SK-N-SH treated with all-trans-retinoic acid at 6 μM for 48 hours (cell line): ENCODE results near the gene TPK1.

Experiments
- ATAC-seq: fragments of 200-7000 bp; cut with Tn5 transposase; 3 replicates; pipeline ENCODE4 v1.9.1; 2020; ENCODE audit warnings: mild to moderate bottlenecking, moderate library complexity
- ARNTL ChIP-seq: fragments of 450-650 bp; formaldehyde crosslinking; IDR thresholded peaks from 2 replicates; pipeline ENCODE4 v1.5.0; 2020; ENCODE audit warnings: low read depth, mild to moderate bottlenecking, moderate library complexity, borderline replicate concordance
- BACH2 ChIP-seq: fragments of 250-450 bp; sonication (Bioruptor Pico); IDR thresholded peaks from 2 replicates; pipeline ENCODE4 v1.9.0; 2021; ENCODE audit warnings: mild to moderate bottlenecking, borderline replicate concordance
- CSDC2 ChIP-seq: fragments of 250-450 bp; sonication (Bioruptor Pico); IDR thresholded peaks from 2 replicates; pipeline ENCODE4 v1.5.0; 2020; ENCODE audit warnings: mild to moderate bottlenecking, moderate library complexity
- ESRRG ChIP-seq: fragments of 250-450 bp; sonication (Bioruptor Pico); IDR thresholded peaks from 2 replicates; pipeline ENCODE4 v1.6.1; 2021; ENCODE audit warnings: mild to moderate bottlenecking
- GLIS3 ChIP-seq: fragments of 250-450 bp; sonication (Bioruptor Pico); IDR thresholded peaks from 2 replicates; pipeline ENCODE4 v1.5.0; 2020; ENCODE audit warnings: mild to moderate bottlenecking, moderate library complexity
- ISL1 ChIP-seq: fragments of 250-450 bp; sonication (Bioruptor Pico); IDR thresholded peaks from 2 replicates; pipeline ENCODE4 v2.1.2; 2022; ENCODE audit warnings: mild to moderate bottlenecking, moderate library complexity
- PATZ1 ChIP-seq: fragments of 250-450 bp; sonication (Bioruptor Pico); IDR thresholded peaks from 2 replicates; pipeline ENCODE4 v1.8.0; 2020; ENCODE audit warnings: mild to moderate bottlenecking, moderate library complexity, borderline replicate concordance
- PPARA ChIP-seq: fragments of 250-450 bp; sonication (Bioruptor Pico); IDR thresholded peaks from 2 replicates; pipeline ENCODE4 v1.5.0; 2020; ENCODE audit warnings: mild to moderate bottlenecking, borderline replicate concordance
- RARB ChIP-seq: fragments of 250-450 bp; sonication (Bioruptor Pico); IDR thresholded peaks from 2 replicates; pipeline ENCODE4 v1.8.0; 2021; ENCODE audit warnings: mild to moderate bottlenecking, moderate library complexity
- SNAI2 ChIP-seq: fragments of 250-450 bp; sonication (Bioruptor Pico); IDR thresholded peaks from 2 replicates; pipeline ENCODE4 v1.5.0; 2020; ENCODE audit warnings: mild to moderate bottlenecking, moderate library complexity
- TCF4 ChIP-seq: fragments of 250-450 bp; sonication (Bioruptor Pico); IDR thresholded peaks from 2 replicates; pipeline ENCODE4 v1.8.0; 2021; ENCODE audit warnings: mild to moderate bottlenecking, moderate library complexity, borderline replicate concordance
- TOX ChIP-seq: fragments of 250-450 bp; sonication (Bioruptor Pico); IDR thresholded peaks from 2 replicates; pipeline ENCODE4 v1.8.0; 2021; ENCODE audit warnings: mild to moderate bottlenecking, moderate library complexity, borderline replicate concordance
- TSHZ2 ChIP-seq: fragments of 250-450 bp; sonication (Bioruptor Pico); IDR thresholded peaks from 2 replicates; pipeline ENCODE4 v1.5.0; 2020; ENCODE audit warnings: mild to moderate bottlenecking, moderate library complexity
- ZC3H10 ChIP-seq: fragments of 250-450 bp; sonication (Bioruptor Pico); IDR thresholded peaks from 2 replicates; pipeline ENCODE4 v1.5.1; 2021; ENCODE audit warnings: mild to moderate bottlenecking, moderate library complexity
- ZFP3 ChIP-seq: fragments of 250-450 bp; sonication (Bioruptor Pico); IDR thresholded peaks from 2 replicates; pipeline ENCODE4 v1.5.0; 2020; ENCODE audit warnings: mild to moderate bottlenecking, moderate library complexity
- ZNF70 ChIP-seq: fragments of 450-650 bp; formaldehyde crosslinking; IDR thresholded peaks from 2 replicates; pipeline ENCODE4 v1.5.0; 2020; ENCODE audit warnings: mild to moderate bottlenecking, moderate library complexity
- ZNF8 ChIP-seq: fragments of 450-650 bp; formaldehyde crosslinking; IDR thresholded peaks from 2 replicates; pipeline ENCODE4 v1.5.0; 2020; ENCODE audit warnings: mild to moderate bottlenecking, moderate library complexity
- TF ChIP-seq, protein P1 (sequence below): fragments of 250-450 bp; sonication (Bioruptor Pico); IDR thresholded peaks from 2 replicates; pipeline ENCODE4 v1.8.0; 2021; ENCODE audit warnings: low read depth, mild to moderate bottlenecking, moderate library complexity, borderline replicate concordance
- TF ChIP-seq, protein P2 (sequence below): fragments of 250-450 bp; sonication (Bioruptor Pico); IDR thresholded peaks from 2 replicates; pipeline ENCODE4 v1.5.1; 2020; ENCODE audit warnings: low read depth, mild to moderate bottlenecking, moderate library complexity

TPK1 gene

GRCh38 chr7:144834641-144835144 is 1.2 kb downstream of the TPK1 start:
- TF ChIP-seq BACH2 (CRISPR knock-in tag) (no peak), TCF4 (CRISPR knock-in tag) (no peak), PPARA (CRISPR knock-in tag) (no peak)
- ATAC-seq, result peak; percentile 53

DNA sequence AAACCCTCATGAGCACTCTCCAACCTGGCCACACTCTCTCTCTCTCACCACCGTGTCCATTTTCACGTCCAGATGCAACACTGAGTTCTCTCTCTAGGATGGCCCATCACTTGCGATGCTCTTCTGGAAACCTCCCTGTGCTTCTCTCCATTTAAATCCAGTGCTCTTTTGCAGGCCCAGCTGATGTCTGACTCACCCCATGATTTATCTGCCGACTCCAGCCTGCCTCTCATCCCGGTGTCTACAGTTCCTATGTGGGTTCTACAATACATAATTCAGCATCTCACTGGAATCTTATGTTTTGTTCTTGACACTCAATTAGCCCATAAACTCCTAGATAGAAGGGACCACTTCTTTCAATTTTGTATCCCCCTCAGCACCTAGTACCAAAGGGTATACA is 5.0 kb downstream of the TPK1 start:
- 0 out of 3 replicates have a peak, but pooled peaks have one; percentile 5 for ATAC-seq
- no peak for TF ChIP-seq PPARA (CRISPR knock-in tag)
- no peak for TF ChIP-seq ZC3H10
- TF ChIP-seq PATZ1 (CRISPR knock-in tag), result no peak
- TF ChIP-seq BACH2 (CRISPR knock-in tag), result no peak
- TF ChIP-seq, all 23 proteins: peak for 0

GRCh38 chr7:144830024-144830785 is 5.6 kb downstream of the TPK1 start:
- ATAC-seq, result no peak

GRCh38 chr7:144827621-144828020 is 8.2 kb downstream of the TPK1 start:
- TF ChIP-seq PATZ1 (CRISPR knock-in tag), result no peak
- no peak for TF ChIP-seq SNAI2 (CRISPR knock-in tag)
- no peak for TF ChIP-seq TSHZ2 (CRISPR knock-in tag)
- no peak for TF ChIP-seq ZC3H10
- no peak for TF ChIP-seq CSDC2 (CRISPR knock-in tag)
- no peak for TF ChIP-seq ZNF70 (CRISPR knock-in tag)
- TF ChIP-seq TCF4 (CRISPR knock-in tag), result no peak
- no peak for TF ChIP-seq PPARA (CRISPR knock-in tag)
- TF ChIP-seq ARNTL (CRISPR knock-in tag), result no peak
- no peak for TF ChIP-seq ISL1
- TF ChIP-seq TOX (CRISPR knock-in tag), result no peak
- TF ChIP-seq BACH2 (CRISPR knock-in tag), result no peak
- TF ChIP-seq ZNF8 (CRISPR knock-in tag), result no peak
- TF ChIP-seq RARB (CRISPR knock-in tag), result no peak
- no peak for TF ChIP-seq ESRRG
- TF ChIP-seq GLIS3 (CRISPR knock-in tag), result no peak
- TF ChIP-seq, protein P1, sequence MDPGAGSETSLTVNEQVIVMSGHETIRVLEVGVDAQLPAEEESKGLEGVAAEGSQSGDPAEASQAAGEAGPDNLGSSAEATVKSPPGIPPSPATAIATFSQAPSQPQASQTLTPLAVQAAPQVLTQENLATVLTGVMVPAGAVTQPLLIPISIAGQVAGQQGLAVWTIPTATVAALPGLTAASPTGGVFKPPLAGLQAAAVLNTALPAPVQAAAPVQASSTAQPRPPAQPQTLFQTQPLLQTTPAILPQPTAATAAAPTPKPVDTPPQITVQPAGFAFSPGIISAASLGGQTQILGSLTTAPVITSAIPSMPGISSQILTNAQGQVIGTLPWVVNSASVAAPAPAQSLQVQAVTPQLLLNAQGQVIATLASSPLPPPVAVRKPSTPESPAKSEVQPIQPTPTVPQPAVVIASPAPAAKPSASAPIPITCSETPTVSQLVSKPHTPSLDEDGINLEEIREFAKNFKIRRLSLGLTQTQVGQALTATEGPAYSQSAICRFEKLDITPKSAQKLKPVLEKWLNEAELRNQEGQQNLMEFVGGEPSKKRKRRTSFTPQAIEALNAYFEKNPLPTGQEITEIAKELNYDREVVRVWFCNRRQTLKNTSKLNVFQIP (CRISPR knock-in tag), result no peak
- TF ChIP-seq ZFP3 (CRISPR knock-in tag), result no peak
- TF ChIP-seq, all 23 proteins: peak for 0
- peak; percentile 21; the same call in 1 of the 3 replicates for ATAC-seq

More at GRCh38 chr7:144830024-144830785, 5.6 kb downstream of the TPK1 start:
- TF ChIP-seq CSDC2 (CRISPR knock-in tag), result no peak
- TF ChIP-seq, protein P2, sequence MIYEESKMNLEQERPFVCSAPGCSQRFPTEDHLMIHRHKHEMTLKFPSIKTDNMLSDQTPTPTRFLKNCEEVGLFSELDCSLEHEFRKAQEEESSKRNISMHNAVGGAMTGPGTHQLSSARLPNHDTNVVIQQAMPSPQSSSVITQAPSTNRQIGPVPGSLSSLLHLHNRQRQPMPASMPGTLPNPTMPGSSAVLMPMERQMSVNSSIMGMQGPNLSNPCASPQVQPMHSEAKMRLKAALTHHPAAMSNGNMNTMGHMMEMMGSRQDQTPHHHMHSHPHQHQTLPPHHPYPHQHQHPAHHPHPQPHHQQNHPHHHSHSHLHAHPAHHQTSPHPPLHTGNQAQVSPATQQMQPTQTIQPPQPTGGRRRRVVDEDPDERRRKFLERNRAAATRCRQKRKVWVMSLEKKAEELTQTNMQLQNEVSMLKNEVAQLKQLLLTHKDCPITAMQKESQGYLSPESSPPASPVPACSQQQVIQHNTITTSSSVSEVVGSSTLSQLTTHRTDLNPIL, result no peak
- TF ChIP-seq ISL1, result no peak
- TF ChIP-seq RARB (CRISPR knock-in tag), result no peak
- TF ChIP-seq TOX (CRISPR knock-in tag), result no peak
